ENCODE results near the gene RASGRF1. TPM values are rescaled to one million over a fixed set of nuclear protein-coding genes. Genes with fewer than 3 reads are reported as not detected.
A peak's percentile ranks its signal among the peaks of the same experiment; 100 is the strongest.
"Not testable (repeated sequence)": the region's sequence is repeated elsewhere in the genome, so short reads cannot be mapped to it uniquely, and the experiment has no call there.

Gene RASGRF1
- total RNA-seq, 1 donor from 2014 or later, result not detected

DNA sequence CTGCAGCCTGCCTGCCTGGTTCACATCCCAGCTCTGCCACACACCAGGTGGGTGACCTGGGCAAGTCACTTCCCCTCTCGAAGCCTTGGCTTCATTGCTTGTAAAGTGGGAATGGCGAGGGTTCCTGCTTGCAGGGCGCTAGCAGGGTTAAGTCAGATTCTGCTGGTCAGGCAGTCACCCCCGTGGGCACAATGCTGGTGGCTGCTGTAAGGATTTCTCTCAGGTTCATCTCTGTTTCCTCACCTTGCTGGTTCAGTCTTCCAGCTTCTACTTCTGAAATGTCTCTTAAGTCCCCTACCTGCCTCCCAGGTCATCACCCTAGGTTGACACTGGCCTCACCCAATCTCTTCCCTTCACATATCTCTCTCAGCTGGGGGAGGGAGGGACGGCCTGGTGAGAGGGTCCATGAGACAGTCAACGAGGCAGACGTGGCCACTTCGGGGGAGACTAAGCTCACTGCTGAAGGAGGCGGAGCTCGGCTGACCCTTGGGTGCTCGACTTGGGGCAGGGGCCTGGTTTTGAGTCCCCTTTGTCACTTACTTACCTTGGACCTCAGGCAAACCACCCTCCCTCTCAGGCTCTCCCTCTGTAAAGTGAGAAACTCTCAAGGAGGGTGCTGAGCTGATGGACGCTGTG is 157.3 kb downstream of the RASGRF1 start:
- ATAC-seq (no peak), DNase-seq (ENCODE audit: low spot score) (no peak)

- ATAC-seq (no peak), DNase-seq (ENCODE audit: low spot score) (no peak)
Observed at GRCh38 chr15:78932258-78932808, 158.2 kb downstream of the RASGRF1 start.

GRCh38 chr15:78931439-78932257 is 158.9 kb downstream of the RASGRF1 start:
- ATAC-seq (no peak), DNase-seq (ENCODE audit: low spot score) (no peak)

DNA sequence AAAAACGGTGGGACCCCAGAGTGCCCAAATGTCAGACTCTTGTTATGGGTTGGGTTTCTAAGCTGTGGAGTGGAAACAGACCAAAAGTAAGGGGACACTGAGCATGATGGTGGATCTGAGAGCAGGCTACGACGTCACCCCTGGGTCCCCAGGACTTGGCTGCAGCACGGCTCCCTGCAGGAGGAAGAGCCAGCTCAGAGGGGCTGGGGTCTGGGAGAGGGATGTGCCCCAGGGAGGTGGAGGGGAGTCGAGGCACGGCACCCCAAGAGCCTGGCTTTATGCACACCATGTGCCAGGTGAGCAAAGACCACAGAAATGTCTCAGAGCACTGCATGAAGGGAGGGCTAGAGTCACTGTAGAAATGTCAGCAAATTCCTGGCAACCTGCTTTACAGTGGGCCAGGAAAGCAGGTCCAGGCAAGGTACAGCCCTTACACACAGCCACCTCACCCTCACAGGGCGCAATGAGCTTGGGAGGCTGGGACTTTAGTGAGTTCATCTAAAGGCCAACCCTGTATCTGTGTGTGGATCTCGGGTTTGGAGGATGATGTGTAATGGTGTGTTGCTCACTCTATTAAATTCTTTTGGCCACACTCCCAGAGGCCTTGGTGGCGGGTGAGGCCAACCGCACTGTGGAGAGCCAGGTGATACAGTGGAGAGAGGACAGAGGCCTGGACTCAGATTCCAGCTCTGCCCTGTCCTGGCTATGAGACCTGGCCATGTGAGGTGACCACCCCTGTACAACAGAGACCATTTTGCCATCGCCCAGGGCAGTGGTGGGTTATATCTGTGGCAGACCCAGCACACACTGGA is 159.8 kb downstream of the RASGRF1 start:
- DNase-seq (ENCODE audit: low spot score) (peak; percentile 77), ATAC-seq (peak; percentile 82)

GRCh38 chr15:78929536-78930264 is 160.9 kb downstream of the RASGRF1 start:
- ATAC-seq (no peak), DNase-seq (ENCODE audit: low spot score) (no peak)

DNA sequence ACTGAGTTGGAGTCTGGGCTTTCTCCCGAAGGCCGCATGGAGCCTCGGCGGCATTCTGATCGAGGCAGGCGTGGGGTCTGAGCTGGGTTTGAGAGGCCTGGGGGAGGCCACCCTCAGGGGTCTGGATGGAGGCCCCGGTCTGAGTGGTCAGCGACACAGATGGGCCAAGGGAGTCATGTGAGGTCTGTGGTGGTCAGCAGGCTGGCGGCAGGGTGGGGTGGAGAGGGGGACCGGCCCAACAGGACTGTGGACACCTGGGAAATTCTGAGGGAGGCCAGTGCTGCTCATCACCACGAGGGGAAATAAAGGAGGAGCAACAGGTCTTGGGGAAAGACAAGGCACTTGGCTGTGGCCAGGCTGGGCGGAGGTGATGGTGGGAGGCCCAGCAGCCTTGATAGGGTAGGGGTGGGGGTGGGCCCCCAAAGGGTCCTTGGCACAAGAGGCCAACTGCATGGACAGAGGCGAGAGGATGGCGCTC is 161.9 kb downstream of the RASGRF1 start:
- no peak for DNase-seq (ENCODE audit: low spot score)
- ATAC-seq, result no peak

GRCh38 chr15:78928176-78928575 is 162.4 kb downstream of the RASGRF1 start:
- not testable (repeated sequence) for ATAC-seq; DNase-seq (ENCODE audit: low spot score)

GRCh38 chr15:78927077-78927790 is 163.3 kb downstream of the RASGRF1 start:
- ATAC-seq, result no peak

GRCh38 chr15:78925956-78926743 is 164.4 kb downstream of the RASGRF1 start:
- DNase-seq (ENCODE audit: low spot score), result no peak
- ATAC-seq, result peak; percentile 5

More at GRCh38 chr15:78927077-78927790, 163.3 kb downstream of the RASGRF1 start:
- DNase-seq (ENCODE audit: low spot score), result no peak

DNA sequence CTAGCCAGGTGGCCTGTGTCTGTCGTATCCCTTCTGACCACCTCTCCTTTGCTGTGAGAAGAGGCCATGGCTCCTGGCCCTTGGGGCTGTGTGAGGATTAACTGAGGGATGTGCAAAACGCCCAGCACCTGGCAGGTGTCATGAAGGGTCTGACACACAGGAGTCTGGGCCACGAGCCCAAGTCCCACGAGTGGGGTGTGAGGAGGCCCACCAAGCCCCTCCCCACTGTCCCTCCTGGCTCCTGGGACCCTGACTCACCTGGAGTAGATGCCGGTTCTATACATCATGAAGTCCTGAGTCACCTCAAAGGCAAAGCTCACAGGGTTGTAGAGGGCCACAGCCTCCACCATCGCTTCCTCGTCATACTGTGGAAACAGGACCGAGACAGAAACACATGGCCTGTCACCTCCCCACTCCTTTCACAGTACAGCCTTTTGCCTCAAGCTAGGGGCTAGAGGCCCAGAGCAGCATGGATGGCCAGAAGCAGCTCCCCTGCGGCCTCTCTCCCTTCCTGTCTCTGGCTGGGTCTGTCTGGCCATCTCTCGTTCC is 165.4 kb downstream of the RASGRF1 start:
- ATAC-seq (no peak), DNase-seq (ENCODE audit: low spot score) (no peak)

- DNase-seq (ENCODE audit: low spot score), result no peak
- no peak for ATAC-seq
Observed at GRCh38 chr15:78923480-78924360, 166.9 kb downstream of the RASGRF1 start.

- ATAC-seq (no peak), DNase-seq (ENCODE audit: low spot score) (no peak)
Observed at GRCh38 chr15:78923015-78923414, 167.6 kb downstream of the RASGRF1 start.

DNA sequence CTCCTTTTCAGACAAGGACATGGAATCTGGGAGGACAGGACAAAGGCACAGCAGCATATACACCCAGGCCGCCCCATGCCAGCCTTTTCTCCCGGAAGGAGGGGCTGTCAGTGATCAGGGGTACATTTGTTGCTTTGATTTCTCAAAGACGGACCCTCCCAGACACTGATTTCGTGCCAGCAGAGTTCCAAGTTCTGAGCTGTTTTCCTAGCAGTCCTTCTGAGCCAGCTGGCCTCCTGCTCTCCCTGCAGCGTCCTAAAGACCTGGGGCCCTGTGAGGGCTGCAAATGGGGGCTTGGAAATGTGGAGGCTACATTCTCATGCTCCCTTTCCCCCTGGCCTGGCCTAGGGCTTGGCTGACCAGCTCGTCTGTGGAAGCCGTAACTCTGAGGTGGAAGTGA is 168.1 kb downstream of the RASGRF1 start:
- no peak for ATAC-seq
- no peak for DNase-seq (ENCODE audit: low spot score)

GRCh38 chr15:78921940-78922339 is 168.6 kb downstream of the RASGRF1 start:
- DNase-seq (ENCODE audit: low spot score) (no peak), ATAC-seq (no peak)

DNA sequence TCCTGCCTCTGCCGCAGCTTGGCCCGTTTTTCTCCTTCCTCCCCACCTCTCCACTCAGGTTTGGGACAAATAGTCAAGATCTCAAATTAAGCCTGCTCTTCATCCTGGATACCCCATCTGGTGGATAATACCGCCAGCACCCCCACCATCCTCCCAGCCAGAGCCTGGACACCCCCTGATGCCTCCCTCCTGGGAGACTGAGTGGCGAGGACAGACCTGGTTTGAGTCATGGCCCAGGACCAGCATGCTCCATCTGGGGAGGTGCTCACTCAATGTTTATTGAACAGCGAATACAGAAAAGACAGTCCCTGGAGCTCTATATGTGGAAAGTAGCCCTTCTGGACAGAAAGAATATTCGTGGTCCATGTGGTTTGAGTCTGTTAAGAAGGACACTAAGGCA is 169.1 kb downstream of the RASGRF1 start:
- ATAC-seq (no peak), DNase-seq (ENCODE audit: low spot score) (no peak)

DNA sequence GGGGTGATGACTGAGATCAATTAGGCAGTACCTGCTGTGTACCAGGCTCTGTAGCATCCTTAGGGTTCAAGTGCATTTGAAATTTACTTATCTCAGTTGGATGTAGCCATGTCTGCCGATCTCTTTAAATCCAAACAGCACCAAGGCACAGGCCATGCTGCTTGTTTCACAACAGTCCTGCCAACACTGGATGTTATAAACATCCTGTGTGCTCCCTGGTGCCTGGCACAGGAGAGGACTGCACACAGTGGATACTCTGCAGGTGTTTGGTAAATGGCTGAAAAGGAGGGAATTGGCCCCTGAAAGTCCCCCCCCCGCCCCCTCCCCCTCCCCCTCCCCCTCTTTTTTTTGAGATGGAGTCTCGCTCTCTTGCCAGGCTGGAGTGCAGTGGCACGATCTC is 172.7 kb downstream of the RASGRF1 start:
- ATAC-seq, result no peak
- no peak for DNase-seq (ENCODE audit: low spot score)

- DNase-seq (ENCODE audit: low spot score), result no peak
- no peak for ATAC-seq
Observed at GRCh38 chr15:78916088-78916487, 174.5 kb downstream of the RASGRF1 start.

All from left lobe of liver (tissue), 2 donors.